ENCODE results near the gene SPATA32. TPM values are rescaled to one million over a fixed set of nuclear protein-coding genes. Genes with fewer than 3 reads are reported as not detected.

SPATA32 gene
- total RNA-seq, 1 experiment from 2014 or later: 0.81 TPM

- H2AFZ ChIP-seq (ENCODE audit: low read length): no peak within 1 kb of the TSS
- peaks cover 13% of the 10 kb centered on the region for H3K27me3 ChIP-seq (ENCODE audit: insufficient read depth, low read length)
- no peaks in the 10 kb centered on the region for H3K79me2 ChIP-seq (ENCODE audit: insufficient read depth, low read length)
- peak within 1 kb of the TSS; percentile 50 for H2BK20ac ChIP-seq (ENCODE audit: low read depth, low read length, poor library complexity, severe bottlenecking)
- no peak within 1 kb of the TSS for H3K18ac ChIP-seq (ENCODE audit: insufficient read length, low read depth, low read length)
- no peak within 1 kb of the TSS for H4K91ac ChIP-seq (ENCODE audit: insufficient read length, low read depth, low read length)
- Mint-ChIP-seq H3K4me1 (peaks cover 18 to 32% of the 10 kb centered on the region in 2 experiments), H3K36me3 (ENCODE audit: insufficient read depth in 1 of 3, low read depth in 3 of 3) (no peaks in the 10 kb centered on the region), H3K4me3 (peak within 1 kb of the TSS; percentile 66 to 84), H3K27me3 (ENCODE audit: low read depth) (peaks cover 77% of the 10 kb centered on the region), H3K9me3 (no peaks in the 10 kb centered on the region; a peak in 1 of 5 replicates), H3K27ac (0 out of 7 replicates have a peak within 1 kb of the TSS, but pooled peaks of 1 of the 3 experiments have one; percentile 15)
- H3K27ac ChIP-seq (ENCODE audit: insufficient read length, low read depth, low read length): no peak within 1 kb of the TSS
- no peaks in the 10 kb centered on the region for H4K20me1 ChIP-seq (ENCODE audit: control insufficient read depth, insufficient read depth, insufficient read length)
- no peak for TF ChIP-seq CTCF (conservative IDR thresholded peaks at IDR 0.05)
- H2BK12ac ChIP-seq (ENCODE audit: insufficient read length, low read depth, low read length): no peak within 1 kb of the TSS
- H3K23me2 ChIP-seq (ENCODE audit: insufficient read length, low read depth, low read length, poor library complexity, severe bottlenecking): peaks cover 10% of the 10 kb centered on the region
- H3K4ac ChIP-seq (ENCODE audit: low read depth, low read length): no peak within 1 kb of the TSS
- no CpG with 5 or more reads among the region's 98 CpGs for WGBS (ENCODE audit: extremely low coverage, insufficient read length, low lambda C conversion rate)
- H3K9ac ChIP-seq (ENCODE audit: extremely low read depth, insufficient read length, low read length): no peak within 1 kb of the TSS
- H3K4me2 ChIP-seq (ENCODE audit: insufficient read depth, insufficient read length, low read length): peak within 1 kb of the TSS; percentile 67
- no peaks in the 10 kb centered on the region for H3K4me1 ChIP-seq (ENCODE audit: insufficient read depth, low read length)
- no peak within 1 kb of the TSS for H2BK5ac ChIP-seq (ENCODE audit: insufficient read length, low read length)
- no peak within 1 kb of the TSS for H2AK5ac ChIP-seq (ENCODE audit: insufficient read length, low read length)
- H3K56ac ChIP-seq (ENCODE audit: insufficient read length, low read depth, low read length): no peak within 1 kb of the TSS
- DNase-seq: no peak
- no peak within 1 kb of the TSS for H2BK15ac ChIP-seq (ENCODE audit: low read depth, low read length)
- H4K5ac ChIP-seq (ENCODE audit: insufficient read length, low read depth, low read length): no peak within 1 kb of the TSS
- H3K79me1 ChIP-seq (ENCODE audit: insufficient read depth, low read depth, low read length, poor library complexity, severe bottlenecking): no peaks in the 10 kb centered on the region
- H2BK120ac ChIP-seq (ENCODE audit: low read depth, low read length, poor library complexity, severe bottlenecking): no peak within 1 kb of the TSS
- H3K14ac ChIP-seq (ENCODE audit: insufficient read depth, low read length): no peak within 1 kb of the TSS; the same call in 1 of the 2 replicates
- H3K23ac ChIP-seq (ENCODE audit: insufficient read length, low read depth, low read length): no peak within 1 kb of the TSS
- no peak within 1 kb of the TSS for H3T11ph ChIP-seq (ENCODE audit: low read length)
- no peaks in the 10 kb centered on the region for H3K9me3 ChIP-seq (ENCODE audit: control insufficient read depth, low read depth, low read length)
- H4K8ac ChIP-seq (replicated peaks; ENCODE audit: insufficient read length, low read depth, low read length): no peak within 1 kb of the TSS
These were observed 40.5 kb downstream of the SPATA32 start, which contains the start of gene FMNL1 for GRCh38 chr17:45221081-45222013. TSS of gene FMNL1 (plus strand) at chr17:45221885. CDS start at chr17:45222125, 240 bp downstream.
